Endothelial cell (in vitro differentiated cells): Measurements from ENCODE around the gene TSPEAR. TPM values are rescaled to one million over a fixed set of nuclear protein-coding genes. Genes with fewer than 3 reads are reported as not detected.

Source experiments
- DNase-seq: peaks from one replicate; pipeline ENCODE4 v3.0.0; 2021; ENCODE audit warnings: low spot score
- H3K27ac Mint-ChIP-seq: one replicate; pipeline ENCODE4 v1.8.0; 2021; ENCODE audit warnings: mixed read lengths, inconsistent platforms; ENCODE audit not compliant: unreplicated experiment
- H3K27me3 Mint-ChIP-seq: one replicate; pipeline ENCODE4 v1.8.0; 2021; ENCODE audit warnings: mild to moderate bottlenecking, moderate library complexity, mixed read lengths, inconsistent platforms; ENCODE audit not compliant: unreplicated experiment
- H3K36me3 Mint-ChIP-seq: one replicate; pipeline ENCODE4 v1.8.0; 2021; ENCODE audit warnings: mild to moderate bottlenecking, low read depth, mixed read lengths, inconsistent platforms; ENCODE audit not compliant: unreplicated experiment
- H3K4me1 Mint-ChIP-seq: one replicate; pipeline ENCODE4 v1.8.0; 2021; ENCODE audit warnings: mild to moderate bottlenecking, mixed read lengths, inconsistent platforms; ENCODE audit not compliant: unreplicated experiment
- H3K4me3 Mint-ChIP-seq: one replicate; pipeline ENCODE4 v1.8.0; 2021; ENCODE audit warnings: mild to moderate bottlenecking, mixed read lengths, inconsistent platforms; ENCODE audit not compliant: unreplicated experiment
- H3K9me3 Mint-ChIP-seq: one replicate; pipeline ENCODE4 v1.8.0; 2021; ENCODE audit warnings: mixed read lengths, inconsistent platforms; ENCODE audit not compliant: unreplicated experiment
- total RNA-seq: library from RNA; stranded (reverse); fragmentation: NEBNext Ultra II Directional; extraction: Animal tissue kit (Norgen Biotek cat#: 25700); gene quantifications from one replicate; pipeline ENCODE4 v1.2.1, GENCODE V29; 2021; ENCODE audit not compliant: unreplicated experiment
- TF ChIP-seq, protein P1 (sequence below): fragments of 200-600 bp; sonication (generic); IDR thresholded peaks from one replicate; pipeline ENCODE4 v1.5.0; 2021; ENCODE audit warnings: antibody characterized with exemption; ENCODE audit not compliant: unreplicated experiment

The TSPEAR gene
- total RNA-seq, 1 donor from 2014 or later = not detected

DNA sequence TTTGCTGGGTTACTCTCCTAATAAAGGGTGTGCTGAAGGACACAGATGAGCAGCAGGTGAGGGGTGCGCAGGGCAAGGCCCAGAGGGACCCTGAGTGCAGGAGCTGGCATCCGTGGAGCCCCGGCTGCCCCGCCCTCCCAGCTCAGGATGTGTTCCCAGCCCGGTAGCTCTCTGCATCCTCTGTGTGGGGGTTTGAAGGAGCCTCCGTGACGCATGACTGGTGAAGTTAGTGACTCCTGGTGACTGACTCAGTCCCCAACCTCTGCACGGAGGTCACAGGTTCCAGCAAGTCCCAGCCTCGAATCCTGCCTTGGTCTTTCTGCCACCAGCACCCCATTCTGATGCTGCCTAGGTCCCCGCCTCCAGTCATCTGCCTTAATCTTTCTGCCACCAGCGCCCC lies 21.6 kb upstream of the TSPEAR start:
- no peak for DNase-seq
- Mint-ChIP-seq H3K4me3 (no peak overlapping the region), H3K36me3 (peaks cover 16% of the 10 kb centered on the region), H3K27me3 (peaks cover 12% of the 10 kb centered on the region), H3K4me1 (no peaks in the 10 kb centered on the region), H3K9me3 (peaks cover 13% of the 10 kb centered on the region), H3K27ac (no peak overlapping the region)
- TF ChIP-seq, protein P1, sequence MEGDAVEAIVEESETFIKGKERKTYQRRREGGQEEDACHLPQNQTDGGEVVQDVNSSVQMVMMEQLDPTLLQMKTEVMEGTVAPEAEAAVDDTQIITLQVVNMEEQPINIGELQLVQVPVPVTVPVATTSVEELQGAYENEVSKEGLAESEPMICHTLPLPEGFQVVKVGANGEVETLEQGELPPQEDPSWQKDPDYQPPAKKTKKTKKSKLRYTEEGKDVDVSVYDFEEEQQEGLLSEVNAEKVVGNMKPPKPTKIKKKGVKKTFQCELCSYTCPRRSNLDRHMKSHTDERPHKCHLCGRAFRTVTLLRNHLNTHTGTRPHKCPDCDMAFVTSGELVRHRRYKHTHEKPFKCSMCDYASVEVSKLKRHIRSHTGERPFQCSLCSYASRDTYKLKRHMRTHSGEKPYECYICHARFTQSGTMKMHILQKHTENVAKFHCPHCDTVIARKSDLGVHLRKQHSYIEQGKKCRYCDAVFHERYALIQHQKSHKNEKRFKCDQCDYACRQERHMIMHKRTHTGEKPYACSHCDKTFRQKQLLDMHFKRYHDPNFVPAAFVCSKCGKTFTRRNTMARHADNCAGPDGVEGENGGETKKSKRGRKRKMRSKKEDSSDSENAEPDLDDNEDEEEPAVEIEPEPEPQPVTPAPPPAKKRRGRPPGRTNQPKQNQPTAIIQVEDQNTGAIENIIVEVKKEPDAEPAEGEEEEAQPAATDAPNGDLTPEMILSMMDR = no peak

DNA sequence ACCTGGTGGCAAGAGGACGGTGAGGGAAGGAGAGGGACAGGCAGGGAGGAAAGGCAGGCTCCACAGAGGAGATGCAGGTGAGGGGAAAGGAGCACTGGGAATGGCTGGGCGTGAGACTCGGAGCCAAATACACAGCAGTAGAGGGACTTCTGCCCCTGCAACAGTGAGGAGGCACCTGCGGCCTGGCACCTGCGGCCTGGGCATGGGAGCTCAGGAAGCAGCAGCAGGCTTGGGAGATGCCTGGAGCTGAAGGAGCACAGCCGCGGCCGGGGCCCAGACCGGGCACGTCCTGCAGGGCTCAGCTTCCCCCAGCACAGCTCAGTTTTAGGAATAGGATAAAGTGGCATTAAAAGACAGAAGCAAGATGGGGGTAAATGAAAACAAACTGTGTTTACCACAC lies 20.9 kb upstream of the TSPEAR start:
- Mint-ChIP-seq H3K36me3 (peaks cover 9% of the 10 kb centered on the region), H3K27me3 (peaks cover 9% of the 10 kb centered on the region), H3K9me3 (peaks cover 6% of the 10 kb centered on the region), H3K4me1 (no peaks in the 10 kb centered on the region), H3K27ac (no peak overlapping the region), H3K4me3 (no peak overlapping the region)
- TF ChIP-seq, protein P1 = no peak
- DNase-seq = no peak

DNA sequence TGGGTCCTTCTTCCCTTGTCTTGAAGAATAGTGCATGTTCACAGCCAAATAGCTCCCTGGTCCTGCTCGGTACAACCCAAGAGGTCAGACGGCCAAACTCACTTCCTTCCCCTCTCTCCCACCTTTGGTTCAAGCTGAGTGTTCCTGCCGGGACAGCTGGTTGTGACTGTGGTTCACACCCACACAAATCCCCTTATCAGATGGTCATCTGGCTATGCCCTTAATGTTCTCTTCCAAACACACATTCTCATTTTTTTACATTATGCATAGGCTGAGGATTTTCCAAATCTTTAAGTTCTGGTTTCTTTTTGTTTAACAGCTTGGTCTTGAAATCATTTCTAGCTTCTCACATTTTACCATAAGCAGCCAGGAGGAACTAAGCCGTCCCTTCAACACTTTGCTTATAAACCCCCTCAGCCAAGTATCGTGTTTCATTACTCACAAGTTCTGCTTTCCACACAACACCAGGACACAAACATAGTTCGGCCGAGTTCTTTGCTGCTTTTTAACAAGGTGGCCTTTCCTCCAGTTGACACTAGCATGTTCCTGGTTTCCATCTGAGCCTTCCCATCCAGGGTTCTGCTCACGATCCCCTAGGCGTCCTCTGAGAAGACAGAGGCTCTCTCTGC lies 19.7 kb upstream of the TSPEAR start:
- H3K4me3 Mint-ChIP-seq = no peak overlapping the region
- H3K9me3 Mint-ChIP-seq = peaks cover 2% of the 10 kb centered on the region
- H3K27me3 Mint-ChIP-seq = peaks cover 6% of the 10 kb centered on the region
- H3K4me1 Mint-ChIP-seq = no peaks in the 10 kb centered on the region
- peaks cover 7% of the 10 kb centered on the region for H3K36me3 Mint-ChIP-seq
- no peak for DNase-seq
- no peak overlapping the region for H3K27ac Mint-ChIP-seq
- TF ChIP-seq, protein P1 = no peak

DNA sequence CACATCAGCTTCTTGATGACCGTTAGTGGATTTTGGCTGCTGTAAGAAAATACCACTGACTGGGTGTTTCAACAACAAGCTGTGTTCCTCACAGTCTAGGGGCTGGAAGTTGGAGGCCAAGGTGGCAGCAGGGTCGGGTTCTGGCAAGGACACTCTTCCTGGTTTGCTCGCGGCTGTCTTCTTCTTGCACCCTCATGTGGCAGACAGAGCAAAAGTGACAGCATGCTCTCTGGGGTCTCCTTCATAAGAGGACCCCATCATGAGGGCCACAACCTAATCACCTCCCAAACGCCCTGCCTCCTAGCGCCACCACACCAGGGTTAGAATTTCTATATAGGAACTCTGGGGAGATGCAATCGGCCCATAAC lies 18.6 kb upstream of the TSPEAR start:
- Mint-ChIP-seq H3K4me1 (no peaks in the 10 kb centered on the region), H3K27me3 (peaks cover 3% of the 10 kb centered on the region), H3K27ac (no peak overlapping the region), H3K36me3 (peaks cover 7% of the 10 kb centered on the region), H3K9me3 (no peaks in the 10 kb centered on the region), H3K4me3 (no peak overlapping the region)
- TF ChIP-seq, protein P1 = no peak
- DNase-seq = no peak

DNA sequence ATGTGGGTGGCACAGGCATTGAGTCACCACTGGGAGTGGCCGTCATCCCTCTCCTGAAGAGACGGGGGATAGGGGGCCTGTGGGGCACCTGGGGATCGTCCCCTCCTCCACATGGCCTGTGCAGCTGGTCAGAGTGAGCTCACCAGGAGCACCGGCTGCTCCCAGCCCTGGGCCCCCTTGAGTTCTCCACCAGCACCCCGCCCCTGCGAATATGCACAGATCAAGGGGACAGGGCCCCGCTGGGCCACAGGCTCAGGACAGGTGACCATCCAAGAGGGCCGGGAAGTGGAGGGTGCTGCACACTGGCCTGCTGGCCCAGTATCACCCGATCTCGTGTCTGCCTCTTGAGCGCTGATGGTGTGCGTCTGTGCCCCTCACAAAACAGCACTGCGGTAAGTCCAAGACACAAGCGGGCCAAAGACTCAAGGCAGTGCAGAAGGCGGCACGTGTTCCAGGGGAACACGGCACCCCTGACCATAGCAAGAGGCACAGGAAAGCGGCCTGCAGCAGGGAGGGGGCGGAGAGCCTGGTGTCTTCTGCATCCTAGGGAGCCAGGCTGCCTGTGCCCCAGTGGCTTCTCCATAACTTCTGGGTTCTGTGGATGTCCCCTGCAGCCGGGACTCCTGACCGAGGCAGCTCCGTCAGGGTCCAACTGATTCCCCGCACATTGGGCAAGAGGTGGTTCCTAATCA lies 18.1 kb upstream of the TSPEAR start:
- Mint-ChIP-seq H3K27ac (no peak overlapping the region), H3K9me3 (no peaks in the 10 kb centered on the region), H3K4me3 (no peak overlapping the region), H3K27me3 (peaks cover 3% of the 10 kb centered on the region), H3K4me1 (no peaks in the 10 kb centered on the region), H3K36me3 (peaks cover 7% of the 10 kb centered on the region)
- no peak for DNase-seq
- TF ChIP-seq, protein P1 = no peak
